HepG2 (cell line): ENCODE data around the gene MDFI.

Experiments
- RAD21 ChIP-seq: fragments of 450-650 bp; formaldehyde crosslinking; IDR thresholded peaks from 2 replicates; pipeline ENCODE4 v1.5.0; 2020; ENCODE audit warnings: mild to moderate bottlenecking
- TF ChIP-seq, protein P1 (sequence below): sonication (generic); formaldehyde crosslinking; IDR thresholded peaks from 2 replicates; pipeline ENCODE4 v1.4.0; 2020; ENCODE audit warnings: missing genetic modification reagents

DNA sequence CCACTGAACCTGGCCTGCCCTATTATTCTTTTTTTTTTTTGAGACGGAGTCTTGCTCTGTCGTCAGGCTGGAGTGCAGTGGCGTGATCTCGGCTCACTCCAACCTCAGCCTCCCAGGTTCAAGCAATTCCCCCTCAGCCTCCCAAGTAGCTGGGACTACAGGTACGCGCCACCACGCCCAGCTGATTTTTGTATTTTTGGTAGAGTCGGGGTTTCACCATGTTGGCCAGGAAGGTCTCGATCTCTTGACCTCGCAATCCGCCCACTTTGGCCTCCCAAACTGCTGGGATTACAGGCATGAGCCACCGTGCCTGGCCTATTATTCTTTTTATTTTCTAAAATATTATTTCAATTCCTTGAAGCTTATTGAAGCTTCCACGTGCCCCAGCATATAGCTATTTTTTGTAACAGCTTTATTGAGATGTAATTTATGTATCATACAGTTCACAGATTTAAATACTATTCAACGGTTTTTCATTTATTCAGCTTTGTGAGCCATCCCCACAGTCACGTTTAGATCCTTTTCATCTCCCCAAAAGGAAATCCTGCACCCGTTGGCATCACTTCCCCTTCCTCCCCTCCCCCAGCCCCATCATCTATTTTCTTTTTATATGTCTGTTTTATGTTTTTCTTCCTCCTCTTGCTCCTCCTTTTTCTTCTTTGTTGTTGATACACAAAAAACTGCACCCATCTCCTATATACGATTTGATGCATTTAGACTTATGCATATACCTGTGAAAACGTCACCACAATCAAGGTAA is 13.5 kb upstream of the MDFI start:
- TF ChIP-seq, protein P1, sequence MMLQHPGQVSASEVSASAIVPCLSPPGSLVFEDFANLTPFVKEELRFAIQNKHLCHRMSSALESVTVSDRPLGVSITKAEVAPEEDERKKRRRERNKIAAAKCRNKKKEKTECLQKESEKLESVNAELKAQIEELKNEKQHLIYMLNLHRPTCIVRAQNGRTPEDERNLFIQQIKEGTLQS = no peak
- no peak for TF ChIP-seq RAD21
